Gastrocnemius medialis (tissue), 4 donors: Measurements from ENCODE around the gene HS3ST5.

Experiments
- CTCF ChIP-seq, 5 experiments: fragments of 450-650 bp in 3 of 5; fragments of 200-600 bp in 2 of 5; sonication (generic) in 2 of 5; IDR thresholded peaks in 4 of 5; conservative IDR thresholded peaks in 1 of 5; 1 replicate in 4 of 5; 2 replicates in 1 of 5; pipeline ENCODE4 v1.5.1; 2016 to 2019; ENCODE audit warnings: antibody characterized with exemption in 5 of 5, mild to moderate bottlenecking in 3 of 5, moderate library complexity in 3 of 5
- POLR2A ChIP-seq, 2 donors: fragments of 450-650 bp; IDR thresholded peaks; one replicate each; pipeline ENCODE4 v1.6.1; 2017; ENCODE audit warnings: antibody characterized with exemption in 2 of 2, mild to moderate bottlenecking in 2 of 2, moderate library complexity in 2 of 2

- TF ChIP-seq CTCF (IDR thresholded peaks at IDR 0.05 in 4 of 5, conservative IDR thresholded peaks at IDR 0.05 in 1 of 5) = no peak
- no peak for TF ChIP-seq POLR2A (IDR thresholded peaks at IDR 0.05)
Measured at GRCh38 chr6:114240796-114241195, 102.0 kb downstream of the HS3ST5 start.
